ENCODE data around the gene TENM4. TPM values are rescaled to one million over a fixed set of nuclear protein-coding genes. Genes with fewer than 3 reads are reported as not detected.

TENM4 gene
- total RNA-seq, 4 donors from 2014 or later = 16.8 to 158 (median 120) TPM

DNA sequence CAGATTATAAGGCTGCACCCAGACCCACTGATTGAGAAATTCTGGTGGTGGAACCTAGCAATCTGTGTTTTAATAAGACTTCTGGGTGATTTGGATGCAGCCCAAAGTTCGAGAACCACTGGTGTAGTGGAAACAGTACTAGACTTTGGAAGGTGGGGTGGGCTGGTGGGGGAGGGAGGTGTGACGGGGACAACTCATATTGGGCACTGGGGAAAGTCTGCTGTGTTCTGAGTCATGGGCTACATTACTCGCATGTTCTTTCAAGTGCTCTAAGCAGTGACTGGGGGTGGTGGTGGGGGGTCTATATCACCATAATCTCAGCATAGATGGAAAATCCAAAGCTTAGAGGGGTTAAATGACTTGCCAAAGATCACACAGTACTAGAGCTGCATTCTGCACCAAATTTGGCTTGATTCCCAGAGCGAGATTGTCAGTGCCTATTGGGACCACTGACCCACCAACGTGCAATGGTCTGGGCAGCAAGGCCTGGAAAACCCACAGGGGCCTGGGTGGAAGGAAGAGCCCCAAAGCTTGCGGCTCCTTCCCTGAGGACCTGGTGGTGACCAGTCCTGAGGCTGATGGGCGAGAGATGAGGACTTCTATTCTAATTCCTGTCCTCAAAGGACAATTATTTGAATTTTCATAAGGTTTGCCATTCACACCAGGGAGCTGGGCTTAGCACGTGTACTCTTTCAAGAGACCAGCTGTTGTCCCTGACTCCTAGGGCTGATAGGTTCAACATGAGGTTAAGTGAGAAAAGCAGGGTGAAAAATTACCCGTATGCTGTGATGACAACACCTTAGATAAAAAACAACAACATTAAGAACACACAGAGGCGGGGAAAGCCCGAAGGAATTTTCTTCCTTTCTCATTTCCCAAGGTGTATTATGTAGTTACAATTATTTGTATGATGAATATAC is 788.6 kb downstream of the TENM4 start:
- H3K4me1 ChIP-seq = no peaks in the 10 kb centered on the region
- intact Hi-C loops (cut with DNase I) = loop anchor here (10.0 kb wide), 2 partner anchors 173 to 313 kb away; no protein-coding TSS in a partner anchor
- WGBS, 2 donors = 71 to 77% methylated on average over 11 of the region's 11 CpGs
- H3K27me3 ChIP-seq = no peaks in the 10 kb centered on the region
- H3K4me3 ChIP-seq (replicated peaks in 1 of 3) = no peak overlapping the region
- no peaks in the 10 kb centered on the region for H3K9me3 ChIP-seq
- no peak for TF ChIP-seq POLR2A (IDR thresholded peaks at IDR 0.05)
- TF ChIP-seq, protein P1, sequence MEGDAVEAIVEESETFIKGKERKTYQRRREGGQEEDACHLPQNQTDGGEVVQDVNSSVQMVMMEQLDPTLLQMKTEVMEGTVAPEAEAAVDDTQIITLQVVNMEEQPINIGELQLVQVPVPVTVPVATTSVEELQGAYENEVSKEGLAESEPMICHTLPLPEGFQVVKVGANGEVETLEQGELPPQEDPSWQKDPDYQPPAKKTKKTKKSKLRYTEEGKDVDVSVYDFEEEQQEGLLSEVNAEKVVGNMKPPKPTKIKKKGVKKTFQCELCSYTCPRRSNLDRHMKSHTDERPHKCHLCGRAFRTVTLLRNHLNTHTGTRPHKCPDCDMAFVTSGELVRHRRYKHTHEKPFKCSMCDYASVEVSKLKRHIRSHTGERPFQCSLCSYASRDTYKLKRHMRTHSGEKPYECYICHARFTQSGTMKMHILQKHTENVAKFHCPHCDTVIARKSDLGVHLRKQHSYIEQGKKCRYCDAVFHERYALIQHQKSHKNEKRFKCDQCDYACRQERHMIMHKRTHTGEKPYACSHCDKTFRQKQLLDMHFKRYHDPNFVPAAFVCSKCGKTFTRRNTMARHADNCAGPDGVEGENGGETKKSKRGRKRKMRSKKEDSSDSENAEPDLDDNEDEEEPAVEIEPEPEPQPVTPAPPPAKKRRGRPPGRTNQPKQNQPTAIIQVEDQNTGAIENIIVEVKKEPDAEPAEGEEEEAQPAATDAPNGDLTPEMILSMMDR (IDR thresholded peaks at IDR 0.05) = no peak
- DNase-seq = peak; percentile 41 to 60
- H3K36me3 ChIP-seq = no peaks in the 10 kb centered on the region
- H3K27ac ChIP-seq = no peak overlapping the region

DNA sequence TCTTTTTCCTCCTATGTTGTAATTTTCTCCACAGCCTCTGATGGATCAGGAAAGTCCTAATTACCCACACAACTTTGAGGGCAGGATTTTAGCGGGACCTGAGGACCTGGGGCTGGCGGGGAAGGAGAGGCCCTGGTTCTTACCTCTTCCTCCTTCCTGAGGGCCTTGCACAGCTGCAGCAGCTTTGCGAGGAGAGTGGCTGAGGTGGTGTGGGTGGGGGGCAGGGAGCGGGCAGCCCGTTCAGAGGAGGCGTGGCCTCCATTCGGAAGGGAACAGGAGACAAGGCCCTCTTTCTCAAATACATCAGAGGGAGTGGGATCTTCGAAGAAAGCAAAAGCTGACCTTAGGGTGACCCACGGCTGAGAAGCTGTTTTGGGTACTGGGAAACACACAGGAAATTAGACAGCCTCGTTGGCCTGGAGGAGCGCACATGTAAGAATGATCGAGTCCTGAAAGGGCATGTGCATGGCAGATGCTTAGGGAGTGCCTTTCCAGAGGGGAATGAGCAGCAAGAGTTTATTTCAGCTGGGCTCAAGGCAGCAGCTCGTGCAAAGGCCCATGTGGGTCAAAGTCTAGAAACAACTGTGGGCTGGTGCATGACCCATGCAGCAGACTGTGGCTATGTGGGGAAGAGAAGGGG is 789.6 kb downstream of the TENM4 start:
- no peak for DNase-seq
- Histone ChIP-seq H3K27me3 (no peaks in the 10 kb centered on the region), H3K27ac (no peak overlapping the region), H3K4me3 (replicated peaks in 1 of 3) (no peak overlapping the region), H3K4me1 (no peaks in the 10 kb centered on the region), H3K9me3 (no peaks in the 10 kb centered on the region), H3K36me3 (no peaks in the 10 kb centered on the region)
- TF ChIP-seq, protein P1 (IDR thresholded peaks at IDR 0.05) = no peak
- no peak for TF ChIP-seq POLR2A (IDR thresholded peaks at IDR 0.05)
- WGBS, 2 donors = 73 to 74% methylated on average over 13 of the region's 13 CpGs
- intact Hi-C loops (cut with DNase I) = loop anchor here (10.0 kb wide), 2 partner anchors 174 to 314 kb away; no protein-coding TSS in a partner anchor

DNA sequence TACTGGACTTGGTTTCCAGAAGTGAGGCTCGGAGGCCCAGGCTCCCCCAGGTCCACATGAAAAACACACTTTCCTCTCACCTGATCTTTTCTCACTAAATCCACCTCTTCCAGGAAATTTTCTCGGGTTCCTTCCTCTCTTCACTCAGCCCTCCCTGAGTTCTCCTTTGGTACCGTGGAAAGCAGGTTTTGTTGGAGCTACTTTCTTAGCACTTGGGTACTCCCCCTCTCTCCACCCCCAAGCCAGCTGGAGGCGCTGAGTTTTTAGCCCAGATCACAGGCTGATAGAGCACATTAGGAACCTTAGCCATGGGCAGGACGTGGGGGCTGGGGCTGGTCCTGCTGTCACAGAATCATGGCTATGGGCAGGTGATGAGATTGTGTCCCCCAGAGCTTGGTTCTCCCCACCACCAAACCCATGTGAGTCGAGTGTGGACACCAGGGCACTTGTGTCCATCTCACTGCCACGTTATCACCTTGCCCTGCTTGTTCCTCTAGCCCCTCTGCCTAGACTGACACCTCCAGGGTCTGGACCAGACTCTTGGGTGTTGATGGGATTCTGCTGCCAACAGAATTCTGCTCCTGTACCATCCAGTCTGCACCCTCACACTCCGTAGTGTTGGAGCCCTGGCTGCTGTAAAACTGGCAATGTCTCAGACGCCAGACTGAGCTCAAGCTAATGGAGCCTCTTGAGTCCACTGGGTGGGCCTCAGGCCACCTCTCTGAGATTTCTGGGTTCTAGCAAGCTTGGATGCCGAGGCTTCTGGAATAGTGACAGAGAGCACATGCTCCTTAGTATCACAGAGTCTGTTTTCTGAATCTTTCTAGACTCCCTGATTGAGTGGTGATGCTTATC is 791.2 kb downstream of the TENM4 start:
- no peaks in the 10 kb centered on the region for H3K36me3 ChIP-seq
- no peak for DNase-seq
- H3K4me3 ChIP-seq (replicated peaks in 1 of 3) = no peak overlapping the region
- H3K9me3 ChIP-seq = no peaks in the 10 kb centered on the region
- 78 to 91% methylated on average over 10 of the region's 10 CpGs for whole genome bisulfite sequencing, 2 donors
- TF ChIP-seq POLR2A (IDR thresholded peaks at IDR 0.05) = no peak
- TF ChIP-seq, protein P1 (IDR thresholded peaks at IDR 0.05) = no peak
- no peak overlapping the region for H3K27ac ChIP-seq
- intact Hi-C loops (cut with DNase I) = loop anchor here (5.0 to 10.0 kb wide), 4 partner anchors 175 to 845 kb away; no protein-coding TSS in a partner anchor
- H3K27me3 ChIP-seq = no peaks in the 10 kb centered on the region
- H3K4me1 ChIP-seq = no peaks in the 10 kb centered on the region

DNA sequence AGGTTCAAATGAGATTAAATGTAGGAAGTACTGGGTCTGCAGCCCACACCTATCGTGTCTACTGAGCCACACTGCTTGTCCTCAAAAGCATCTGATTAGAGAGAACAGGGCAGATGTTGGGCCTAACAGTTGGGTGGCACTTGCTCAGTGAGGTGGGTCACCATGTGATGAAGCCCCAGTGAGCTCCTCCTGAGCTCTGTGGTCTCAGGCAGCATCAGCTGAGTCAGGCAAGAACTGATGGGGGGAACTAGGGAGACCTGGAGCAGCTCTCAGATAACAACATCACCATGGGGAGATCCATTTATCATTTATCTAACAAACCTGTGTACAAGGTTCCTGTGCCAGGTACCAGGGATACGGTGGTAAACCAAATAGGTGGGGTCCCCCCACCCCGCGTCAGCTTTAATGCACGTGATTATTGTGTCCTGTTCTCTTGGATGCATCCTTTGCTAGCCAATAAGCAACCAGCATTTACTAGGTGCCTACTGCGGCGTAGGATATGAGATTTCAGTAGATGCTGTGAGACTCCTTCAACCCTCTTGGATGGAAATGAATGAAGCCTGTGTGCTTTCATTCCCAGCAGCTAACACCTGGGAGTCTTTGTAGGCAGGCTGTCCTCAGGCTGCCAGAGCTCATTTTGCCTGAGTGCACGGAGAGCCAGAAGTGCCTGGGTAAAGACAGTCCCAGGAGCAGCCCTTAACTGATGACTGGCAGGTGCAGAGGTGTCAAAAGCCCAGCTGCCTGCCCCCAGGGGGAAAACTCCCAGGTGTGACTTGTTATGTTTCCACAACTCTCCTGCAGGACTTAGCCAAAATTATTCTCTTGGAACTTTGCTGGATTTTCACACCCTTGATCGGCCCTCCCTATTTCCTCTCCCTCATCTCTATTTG is 792.6 kb downstream of the TENM4 start:
- DNase-seq = no peak
- 80 to 85% methylated on average over 9 of the region's 9 CpGs for WGBS, 2 donors
- TF ChIP-seq POLR2A (IDR thresholded peaks at IDR 0.05) = no peak
- TF ChIP-seq, protein P1 (IDR thresholded peaks at IDR 0.05) = no peak
- Histone ChIP-seq H3K27ac (no peak overlapping the region), H3K4me1 (no peaks in the 10 kb centered on the region), H3K27me3 (no peaks in the 10 kb centered on the region), H3K36me3 (no peaks in the 10 kb centered on the region), H3K9me3 (no peaks in the 10 kb centered on the region), H3K4me3 (replicated peaks in 1 of 3) (no peak overlapping the region)
- intact Hi-C loops (cut with DNase I) = loop anchor here (5.0 to 10.0 kb wide), 2 partner anchors 429 to 847 kb away; no protein-coding TSS in a partner anchor
